H1 (cell line): Measurements from ENCODE around the gene C6orf52. TPM values are rescaled to one million over a fixed set of nuclear protein-coding genes. Genes with fewer than 3 reads are reported as not detected.

ENCODE experiments used
- CTCF ChIA-PET: fragments of 300-600 bp; sonication (Branson Sonifier 250); formaldehyde crosslinking; loops from one replicate; lab custom pipeline; 2021; ENCODE audit not compliant: partially characterized antibody; lab: Charles Lee
- POLR2A ChIA-PET: fragments of 300-600 bp; sonication (Branson Sonifier 250); formaldehyde crosslinking; loops from one replicate; lab custom pipeline; 2021; ENCODE audit warnings: inconsistent platforms; ENCODE audit not compliant: partially characterized antibody; lab: Charles Lee
- DNase-seq, 2 experiments: peaks; one replicate each; pipeline versions ENCODE4 v3.0.0 to v3.0.0-alpha.2; 2010 to 2022; ENCODE audit warnings: low spot score in 2 of 2, low read depth in 1 of 2, mixed read lengths in 1 of 2
- FAIRE-seq: peaks from 2 replicates; lab custom pipeline; 2011; peaks lifted over from hg19 to GRCh38; lab: Jason Lieb, UNC
- H2AFZ ChIP-seq: 2 replicates; pipeline ENCODE4 v1.8.1; 2012; ENCODE audit warnings: low read length, inconsistent platforms
- H2AK5ac ChIP-seq: 2 replicates; pipeline ENCODE4 v1.6.1; 2013; ENCODE audit warnings: low read depth, low read length
- H2BK120ac ChIP-seq: replicated peaks from 2 replicates; pipeline ENCODE3; 2013; ENCODE audit warnings: low read depth, low read length, inconsistent platforms
- H2BK12ac ChIP-seq: 2 replicates; pipeline ENCODE4 v1.6.1; 2013; ENCODE audit warnings: low read depth, low read length
- H2BK15ac ChIP-seq: 2 replicates; pipeline ENCODE4 v1.6.1; 2013; ENCODE audit warnings: low read length
- H2BK20ac ChIP-seq: 2 replicates; pipeline ENCODE4 v1.6.1; 2013; ENCODE audit warnings: low read length
- H2BK5ac ChIP-seq: 2 replicates; pipeline ENCODE4 v1.6.1; 2013; ENCODE audit warnings: low read depth, low read length
- H3K14ac ChIP-seq: 2 replicates; pipeline ENCODE4 v1.6.1; 2013; ENCODE audit warnings: inconsistent platforms; ENCODE audit not compliant: insufficient read length
- H3K18ac ChIP-seq: 2 replicates; pipeline ENCODE4 v1.6.1; 2013; ENCODE audit warnings: low read length; ENCODE audit errors: extremely low read depth
- H3K23ac ChIP-seq: 2 replicates; pipeline ENCODE4 v1.6.1; 2013; ENCODE audit warnings: inconsistent platforms; ENCODE audit not compliant: insufficient read length
- H3K23me2 ChIP-seq: 2 replicates; pipeline ENCODE4 v1.6.1; 2013; ENCODE audit warnings: low read depth, low read length
- H3K27ac ChIP-seq: 2 replicates; pipeline ENCODE4 v1.6.1; 2011; ENCODE audit warnings: low read depth, low read length, inconsistent platforms
- H3K27me3 ChIP-seq, 4 experiments: replicated peaks in 1 of 4; 1 replicate in 1 of 4; 2 replicates in 3 of 4; pipeline versions ENCODE4 v1.6.1 to v1.8.1; 2011 to 2013; ENCODE audit warnings: low read length in 3 of 4, mild to moderate bottlenecking in 3 of 4, inconsistent platforms in 2 of 4, mixed read lengths in 2 of 4, moderate library complexity in 1 of 4; ENCODE audit not compliant: control insufficient read depth in 3 of 4, insufficient read depth in 3 of 4; ENCODE audit errors: extremely low read depth in 1 of 4
- H3K36me3 ChIP-seq, 4 experiments: 2 replicates each; pipeline versions ENCODE4 v1.6.1 to v1.8.1; 2011 to 2013; ENCODE audit warnings: mild to moderate bottlenecking in 4 of 4, low read length in 3 of 4, moderate library complexity in 2 of 4, control low read depth in 1 of 4, inconsistent platforms in 1 of 4; ENCODE audit not compliant: insufficient read depth in 4 of 4, control insufficient read depth in 2 of 4
- H3K4ac ChIP-seq: replicated peaks from 2 replicates; pipeline ENCODE3; 2013; ENCODE audit warnings: low read length, low read depth, mixed read lengths, inconsistent platforms; ENCODE audit not compliant: insufficient read length
- H3K4me1 ChIP-seq, 4 experiments: replicated peaks in 1 of 4; 1 replicate in 1 of 4; 2 replicates in 3 of 4; pipeline versions ENCODE4 v1.6.1 to v1.8.1; 2011 to 2013; ENCODE audit warnings: low read length in 3 of 4, inconsistent platforms in 2 of 4, mixed read lengths in 1 of 4; ENCODE audit not compliant: insufficient read depth in 4 of 4, control insufficient read depth in 3 of 4
- H3K4me2 ChIP-seq, 2 experiments: 2 replicates each; pipeline versions ENCODE4 v1.6.1 to v1.8.1; 2011 to 2013; ENCODE audit warnings: low read depth in 2 of 2, low read length in 2 of 2, control low read depth in 1 of 2, inconsistent platforms in 1 of 2, mild to moderate bottlenecking in 1 of 2; ENCODE audit not compliant: insufficient read depth in 1 of 2
- H3K4me3 ChIP-seq, 4 experiments: fragments of 200-600, 300-600 bp in 1 of 4; sonication (generic), shearing (Covaris generic), sonication (Bioruptor Twin) in 1 of 4; 2 replicates each; pipeline versions ENCODE4 v1.5.1 to v1.8.1; 2011 to 2016; ENCODE audit warnings: low read length in 4 of 4, low read depth in 3 of 4, control low read depth in 2 of 4, inconsistent platforms in 2 of 4, mild to moderate bottlenecking in 2 of 4, mixed read lengths in 1 of 4, moderate library complexity in 1 of 4; ENCODE audit not compliant: insufficient read depth in 2 of 4; ENCODE audit errors: extremely low read depth in 1 of 4
- H3K56ac ChIP-seq: replicated peaks from 2 replicates; pipeline ENCODE3; 2013; ENCODE audit warnings: low read depth, mild to moderate bottlenecking, mixed read lengths, low read length, inconsistent platforms; ENCODE audit not compliant: insufficient read length
- H3K79me1 ChIP-seq: 2 replicates; pipeline ENCODE4 v1.6.1; 2013; ENCODE audit warnings: low read depth, low read length, control low read depth
- H3K79me2 ChIP-seq, 2 experiments: 2 replicates each; pipeline versions ENCODE4 v1.6.1 to v1.8.1; 2012 to 2013; ENCODE audit warnings: low read length in 2 of 2, mild to moderate bottlenecking in 2 of 2, inconsistent platforms in 1 of 2; ENCODE audit not compliant: insufficient read depth in 2 of 2, control insufficient read depth in 1 of 2
- H3K9ac ChIP-seq, 4 experiments: replicated peaks in 1 of 4; 1 replicate in 1 of 4; 2 replicates in 3 of 4; pipeline versions ENCODE4 v1.6.1 to v1.8.1; 2011 to 2013; ENCODE audit warnings: low read depth in 3 of 4, low read length in 3 of 4, control low read depth in 2 of 4, mild to moderate bottlenecking in 2 of 4, moderate library complexity in 2 of 4, inconsistent platforms in 1 of 4; ENCODE audit errors: extremely low read depth in 1 of 4
- H3K9me3 ChIP-seq, 2 experiments: 2 replicates each; pipeline versions ENCODE4 v1.6.1 to v1.8.1; 2012 to 2013; ENCODE audit warnings: mild to moderate bottlenecking in 2 of 2, moderate library complexity in 2 of 2, control low read depth in 1 of 2, inconsistent platforms in 1 of 2, low read depth in 1 of 2, low read length in 1 of 2, mixed read lengths in 1 of 2; ENCODE audit not compliant: insufficient read depth in 2 of 2
- H4K20me1 ChIP-seq, 2 experiments: replicated peaks in 1 of 2; 2 replicates each; pipeline versions ENCODE3 to v1.8.1; 2011 to 2013; ENCODE audit warnings: inconsistent platforms in 2 of 2, low read length in 2 of 2, mild to moderate bottlenecking in 1 of 2; ENCODE audit not compliant: insufficient read depth in 2 of 2, control insufficient read depth in 1 of 2
- H4K5ac ChIP-seq: 2 replicates; pipeline ENCODE4 v1.6.1; 2013; ENCODE audit warnings: low read length, low read depth, mixed read lengths, inconsistent platforms; ENCODE audit not compliant: insufficient read length
- H4K8ac ChIP-seq: 2 replicates; pipeline ENCODE4 v1.8.0; 2013; ENCODE audit warnings: mild to moderate bottlenecking, moderate library complexity, low read length, inconsistent platforms; ENCODE audit not compliant: insufficient read depth; ENCODE audit errors: extremely low read depth
- H4K91ac ChIP-seq: replicated peaks from 2 replicates; pipeline ENCODE3; 2013; ENCODE audit warnings: low read length, mixed read lengths, inconsistent platforms; ENCODE audit not compliant: insufficient read length
- ATF3 ChIP-seq: IDR thresholded peaks from 2 replicates; pipeline ENCODE4 v1.6.1; 2011; ENCODE audit warnings: low read depth, mild to moderate bottlenecking, low read length; ENCODE audit not compliant: insufficient read depth
- BCL11A ChIP-seq, 2 experiments: IDR thresholded peaks; one replicate each; pipeline ENCODE4 v1.6.1; 2011; ENCODE audit warnings: low read depth in 2 of 2, low read length in 2 of 2, mild to moderate bottlenecking in 2 of 2
- BRCA1 ChIP-seq: IDR thresholded peaks from 2 replicates; pipeline ENCODE4 v1.6.1; 2012; ENCODE audit warnings: low read depth, low read length, improper control_type of control experiment
- CBX8 ChIP-seq: fragments of 300-800, 300-1000 bp; sonication (generic); IDR thresholded peaks from 2 replicates; pipeline ENCODE4 v1.7.1; 2016; ENCODE audit warnings: low read depth, low read length, borderline replicate concordance
- CEBPB ChIP-seq: IDR thresholded peaks from 2 replicates; pipeline ENCODE4 v1.6.1; 2012; ENCODE audit warnings: low read depth, low read length
- CREB1 ChIP-seq: IDR thresholded peaks from 2 replicates; pipeline ENCODE4 v1.6.1; 2012; ENCODE audit warnings: inconsistent platforms
- EP300 ChIP-seq, 2 experiments: IDR thresholded peaks; 1 replicate in 1 of 2; 2 replicates in 1 of 2; pipeline ENCODE4 v1.6.1; 2011 to 2012; ENCODE audit warnings: low read depth in 2 of 2, low read length in 2 of 2, mild to moderate bottlenecking in 2 of 2, borderline replicate concordance in 1 of 2, inconsistent platforms in 1 of 2, moderate library complexity in 1 of 2
- NRF1 ChIP-seq: IDR thresholded peaks from 2 replicates; pipeline ENCODE4 v1.6.1; 2011; ENCODE audit warnings: mild to moderate bottlenecking, low read depth, low read length, improper control_type of control experiment
- POLR2A ChIP-seq, 2 experiments: IDR thresholded peaks; 1 replicate in 1 of 2; 2 replicates in 1 of 2; pipeline ENCODE4 v1.6.1; 2011; ENCODE audit warnings: low read depth in 2 of 2, low read length in 2 of 2, mild to moderate bottlenecking in 2 of 2; ENCODE audit errors: control extremely low read depth in 1 of 2
- RBBP5 ChIP-seq: IDR thresholded peaks from 2 replicates; pipeline ENCODE4 v1.7.1; 2012; ENCODE audit warnings: low read depth, mild to moderate bottlenecking, inconsistent platforms, low read length, moderate library complexity, borderline replicate concordance
- SAP30 ChIP-seq: fragments of 300-600 bp; sonication (generic); IDR thresholded peaks from 2 replicates; pipeline ENCODE4 v1.7.1; 2012; ENCODE audit warnings: low read length, moderate library complexity, mild to moderate bottlenecking, inconsistent platforms; ENCODE audit not compliant: insufficient read depth, insufficient replicate concordance
- TBP ChIP-seq: IDR thresholded peaks from 2 replicates; pipeline ENCODE4 v1.6.1; 2011; ENCODE audit warnings: low read depth, low read length, improper control_type of control experiment
- USF2 ChIP-seq: IDR thresholded peaks from 2 replicates; pipeline ENCODE4 v1.6.1; 2011; ENCODE audit warnings: low read length, improper control_type of control experiment
- WGBS, 2 experiments: shearing (Covaris generic) in 1 of 2; methylation state at CpG; one replicate each; pipeline versions ENCODE4 v1.1.6 to v1.1.7; 2013 to 2015; ENCODE audit warnings: low lambda C conversion rate in 2 of 2, mixed read lengths in 2 of 2, inconsistent platforms in 1 of 2, low coverage in 1 of 2, missing lambda C conversion rate in 1 of 2; ENCODE audit not compliant: insufficient replicate concordance in 2 of 2, insufficient coverage in 1 of 2, insufficient read length in 1 of 2; ENCODE audit errors: extremely low coverage in 1 of 2, missing lambda C conversion rate in 1 of 2; 5-methylcytosine and 5-hydroxymethylcytosine counted together
- polyA plus RNA-seq, 7 experiments: library from polyadenylated mRNA; depleted of rRNA in 3 of 7; stranded (reverse) in 5 of 7; unstranded in 2 of 7; fragments of >200 nt in 5 of 7; fragments of 200-250 nt in 2 of 7; gene quantifications; 1 replicate in 5 of 7; 2 replicates in 1 of 7; 4 replicates in 1 of 7; pipeline versions ENCODE4 v1.2.1 to v1.2.3, GENCODE V29; 2011 to 2013; ENCODE audit warnings: missing spikeins in 2 of 7, mixed read lengths in 2 of 7
- total RNA-seq: library from RNA; stranded (reverse); fragmentation: NEBNext Ultra II Directional; extraction: Animal tissue kit (Norgen Biotek cat#: 25700); gene quantifications from 2 replicates; pipeline ENCODE4 v1.2.1, GENCODE V29; 2021

Gene C6orf52
- total and polyA plus RNA-seq, 2 of the 8 experiments (the other 6 are each of a cell fraction or from before 2014, with no cell fraction given) = 1.5 to 3.1 TPM

GRCh38 chr6:10643201-10643651 lies 51.2 kb downstream of the C6orf52 start:
- WGBS, 2 experiments = 91% methylated on average over 3 of the region's 3 CpGs; no CpG with 5 or more reads in 1 of the 2 experiments
- TF ChIP-seq CREB1 = no peak
- no peak for TF ChIP-seq USF2
- no peak for TF ChIP-seq POLR2A (IDR thresholded peaks at IDR 0.05; ENCODE audit: control extremely low read depth in 1 of 2, low read depth in 2 of 2, low read length in 2 of 2)
- TF ChIP-seq BCL11A (IDR thresholded peaks at IDR 0.05; ENCODE audit: low read depth in 2 of 2, low read length in 2 of 2) = no peak
- no peak for TF ChIP-seq EP300 (IDR thresholded peaks at IDR 0.05; ENCODE audit: borderline replicate concordance in 1 of 2, low read depth in 2 of 2, low read length in 2 of 2)
- no peak for TF ChIP-seq CEBPB
- TF ChIP-seq RBBP5 = no peak
- no peak for TF ChIP-seq ATF3
- TF ChIP-seq CBX8 = no peak
- no peak for TF ChIP-seq BRCA1
- no peak for TF ChIP-seq TBP
- TF ChIP-seq SAP30 = no peak
- no peak for TF ChIP-seq NRF1

More at GRCh38 chr6:10643201-10643651, 51.2 kb downstream of the C6orf52 start:
- DNase-seq = no peak
- H2BK120ac ChIP-seq = no peak overlapping the region
- no peak overlapping the region for H3K4me2 ChIP-seq
- ChIA-PET CTCF (interaction anchor here (1.1 kb wide), 1 partner anchor 152 kb away, joined by 3 read pairs; no protein-coding TSS in a partner anchor), POLR2A (interaction anchor here (1.2 kb wide), 1 partner anchor 86 kb away, joined by 3 read pairs; no protein-coding TSS in a partner anchor)
- H3K27ac ChIP-seq = no peak overlapping the region
- H3K14ac ChIP-seq = no peak overlapping the region
- H2BK20ac ChIP-seq = no peak overlapping the region
- no peaks in the 10 kb centered on the region for H3K4me1 ChIP-seq
- H3K23ac ChIP-seq = no peak overlapping the region
- no peak overlapping the region for H3K9ac ChIP-seq
- H3K27me3 ChIP-seq = no peaks in the 10 kb centered on the region; a peak in 1 of 7 replicates
- no peaks in the 10 kb centered on the region for H4K20me1 ChIP-seq
- H3K79me2 ChIP-seq = no peaks in the 10 kb centered on the region
- H4K91ac ChIP-seq = no peak overlapping the region
- no peak overlapping the region for H2BK5ac ChIP-seq
- H2AFZ ChIP-seq = no peak overlapping the region
- H3K4me3 ChIP-seq = no peak overlapping the region
- no peaks in the 10 kb centered on the region for H3K79me1 ChIP-seq
- H3K18ac ChIP-seq = no peak overlapping the region
- no peak overlapping the region for H2AK5ac ChIP-seq
- H3K36me3 ChIP-seq = no peaks in the 10 kb centered on the region
- H3K56ac ChIP-seq = no peak overlapping the region
- H2BK12ac ChIP-seq = no peak overlapping the region
- H3K4ac ChIP-seq = no peak overlapping the region
- H4K8ac ChIP-seq = no peak overlapping the region
- H3K23me2 ChIP-seq = no peaks in the 10 kb centered on the region
- FAIRE-seq = no peak
- H4K5ac ChIP-seq = no peak overlapping the region
- peaks cover 0 to 4% of the 10 kb centered on the region in 2 experiments; a peak in 2 of 4 replicates for H3K9me3 ChIP-seq
- H2BK15ac ChIP-seq = no peak overlapping the region
